OCI-LY3 (cell line): ENCODE measurements around the gene RAP1A.

Experiments used
- H2AFZ ChIP-seq: fragments of 200-600, 300-600 bp; shearing (Covaris generic); 2 replicates; pipeline ENCODE4 v1.6.0; 2014; ENCODE audit warnings: antibody characterized with exemption, low read depth, low read length
- H3K27ac ChIP-seq: fragments of 200-600, 300-600 bp; sonication (generic); 2 replicates; pipeline ENCODE4 v1.5.1; 2014; ENCODE audit warnings: mild to moderate bottlenecking, low read length, moderate library complexity, mixed read lengths
- H3K27me3 ChIP-seq: fragments of 200-600, 300-600 bp; sonication (generic); 2 replicates; pipeline ENCODE4 v1.6.1; 2014; ENCODE audit warnings: low read depth, low read length, mixed read lengths
- H3K36me3 ChIP-seq: fragments of 200-600, 300-600 bp; sonication (generic); replicated peaks from 2 replicates; pipeline ENCODE3; 2014; ENCODE audit warnings: low read depth, low read length, mixed read lengths
- H3K4me1 ChIP-seq: fragments of 300-600, 200-600 bp; sonication (generic); 2 replicates; pipeline ENCODE4 v1.6.1; 2014; ENCODE audit warnings: low read length, mixed read lengths
- H3K4me2 ChIP-seq: fragments of 200-600, 300-600 bp; sonication (generic); 2 replicates; pipeline ENCODE4 v1.6.1; 2014; ENCODE audit warnings: low read length, mixed read lengths
- H3K4me3 ChIP-seq: fragments of 300-600, 200-600 bp; sonication (generic); 2 replicates; pipeline ENCODE4 v1.5.1; 2014; ENCODE audit warnings: antibody characterized with exemption, mild to moderate bottlenecking, low read length, moderate library complexity
- H3K79me2 ChIP-seq: fragments of 300-600, 200-600 bp; shearing (Covaris generic); 2 replicates; pipeline ENCODE4 v1.6.1; 2014; ENCODE audit warnings: mild to moderate bottlenecking, low read length, mixed read lengths
- H3K9ac ChIP-seq: fragments of 300-600, 200-600 bp; shearing (Covaris generic); 2 replicates; pipeline ENCODE4 v1.6.0; 2014; ENCODE audit warnings: mild to moderate bottlenecking, low read length, moderate library complexity
- H3K9me3 ChIP-seq: fragments of 200-600, 300-600 bp; shearing (Covaris generic); 2 replicates; pipeline ENCODE4 v1.6.1; 2014; ENCODE audit warnings: low read length, mixed read lengths; ENCODE audit not compliant: insufficient read depth
- H4K20me1 ChIP-seq: fragments of 200-600, 300-600 bp; sonication (generic); 2 replicates; pipeline ENCODE4 v1.6.1; 2016; ENCODE audit warnings: low read length, mixed read lengths; ENCODE audit not compliant: insufficient read depth
- EZH2phosphoT487 ChIP-seq: fragments of 200-600 bp; shearing (Covaris generic); IDR thresholded peaks from 2 replicates; pipeline ENCODE4 v1.6.1; 2018; ENCODE audit warnings: antibody characterized with exemption, mixed run types, low read depth
- TF ChIP-seq, protein P1 (sequence below): fragments of 200-600, 300-600 bp; sonication (generic); IDR thresholded peaks from 2 replicates; pipeline ENCODE4 v1.5.1; 2014; ENCODE audit warnings: antibody characterized with exemption, low read length, low read depth

The RAP1A gene

DNA sequence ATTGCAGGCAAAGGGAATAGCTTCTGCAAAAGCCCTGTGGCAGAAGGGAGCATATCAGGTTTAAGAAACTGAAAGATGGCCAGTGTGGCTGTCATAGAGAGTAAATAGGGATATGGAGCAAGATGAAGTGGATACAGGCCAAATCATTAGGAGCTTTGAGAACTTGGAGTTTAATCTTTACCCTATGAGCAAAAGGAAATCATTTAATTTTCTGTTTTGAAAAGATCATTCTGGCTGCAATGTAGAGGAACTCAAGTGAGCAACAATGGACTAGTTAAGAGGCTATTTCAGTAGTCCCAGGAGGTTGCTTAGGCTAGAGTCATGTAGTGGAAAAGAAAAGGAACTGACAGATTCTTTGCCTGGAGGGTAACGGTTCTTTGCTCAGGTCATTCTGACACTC is 47.2 kb downstream of the RAP1A start:
- Histone ChIP-seq H3K27ac (no peak overlapping the region), H3K79me2 (peaks cover 100% of the 10 kb centered on the region), H2AFZ (no peak overlapping the region), H3K9ac (no peak overlapping the region), H3K9me3 (no peaks in the 10 kb centered on the region), H3K4me2 (no peak overlapping the region), H4K20me1 (peaks cover 96% of the 10 kb centered on the region), H3K4me1 (peaks cover 13% of the 10 kb centered on the region), H3K27me3 (no peaks in the 10 kb centered on the region), H3K4me3 (no peak overlapping the region), H3K36me3 (peaks cover 23% of the 10 kb centered on the region)
- TF ChIP-seq, protein P1, sequence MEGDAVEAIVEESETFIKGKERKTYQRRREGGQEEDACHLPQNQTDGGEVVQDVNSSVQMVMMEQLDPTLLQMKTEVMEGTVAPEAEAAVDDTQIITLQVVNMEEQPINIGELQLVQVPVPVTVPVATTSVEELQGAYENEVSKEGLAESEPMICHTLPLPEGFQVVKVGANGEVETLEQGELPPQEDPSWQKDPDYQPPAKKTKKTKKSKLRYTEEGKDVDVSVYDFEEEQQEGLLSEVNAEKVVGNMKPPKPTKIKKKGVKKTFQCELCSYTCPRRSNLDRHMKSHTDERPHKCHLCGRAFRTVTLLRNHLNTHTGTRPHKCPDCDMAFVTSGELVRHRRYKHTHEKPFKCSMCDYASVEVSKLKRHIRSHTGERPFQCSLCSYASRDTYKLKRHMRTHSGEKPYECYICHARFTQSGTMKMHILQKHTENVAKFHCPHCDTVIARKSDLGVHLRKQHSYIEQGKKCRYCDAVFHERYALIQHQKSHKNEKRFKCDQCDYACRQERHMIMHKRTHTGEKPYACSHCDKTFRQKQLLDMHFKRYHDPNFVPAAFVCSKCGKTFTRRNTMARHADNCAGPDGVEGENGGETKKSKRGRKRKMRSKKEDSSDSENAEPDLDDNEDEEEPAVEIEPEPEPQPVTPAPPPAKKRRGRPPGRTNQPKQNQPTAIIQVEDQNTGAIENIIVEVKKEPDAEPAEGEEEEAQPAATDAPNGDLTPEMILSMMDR, result no peak
- TF ChIP-seq EZH2phosphoT487, result no peak

DNA sequence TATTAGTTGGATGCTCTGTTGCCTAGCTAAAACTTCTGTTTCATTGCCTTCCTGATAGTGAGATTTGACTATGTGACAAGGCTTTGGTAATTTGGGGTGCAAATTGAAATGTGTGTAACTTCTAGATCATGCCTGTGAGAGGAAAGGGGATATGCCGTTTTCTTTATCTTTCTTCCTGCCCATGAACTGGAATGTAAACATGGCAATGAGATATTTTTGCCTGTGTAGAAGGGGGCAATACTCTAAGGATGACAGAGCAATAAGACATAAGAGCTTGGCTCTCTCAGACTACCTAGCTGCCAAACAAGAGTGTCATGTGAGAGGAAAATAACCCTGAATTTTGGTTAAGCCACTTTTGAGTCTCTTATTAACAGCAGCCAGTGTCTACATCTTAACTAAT is 49.7 kb downstream of the RAP1A start:
- H3K79me2 ChIP-seq, result peaks cover 100% of the 10 kb centered on the region

DNA sequence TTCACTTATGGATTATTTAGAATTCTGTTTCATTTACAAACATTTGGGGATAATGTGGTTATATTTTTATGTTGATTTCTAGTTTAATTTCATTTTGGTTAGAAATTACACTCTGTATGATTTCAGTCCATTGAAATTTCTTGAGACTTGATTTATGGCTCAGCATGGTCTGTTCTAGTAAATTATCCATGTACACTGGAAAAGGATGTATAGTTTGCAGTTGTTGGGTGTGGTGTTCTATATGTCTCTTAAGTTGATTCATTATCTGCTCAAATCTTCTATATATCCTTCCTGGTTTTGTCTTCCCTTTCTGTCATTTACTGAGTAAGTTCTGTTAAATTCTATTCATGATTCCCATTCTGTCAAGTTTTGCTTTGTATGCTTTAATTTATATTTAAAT is 52.3 kb downstream of the RAP1A start:
- no peak overlapping the region for H3K4me3 ChIP-seq
- no peaks in the 10 kb centered on the region for H3K27me3 ChIP-seq
- H3K27ac ChIP-seq, result no peak overlapping the region
- H2AFZ ChIP-seq, result no peak overlapping the region
- H3K4me1 ChIP-seq, result no peaks in the 10 kb centered on the region
- TF ChIP-seq, protein P1, result no peak
- TF ChIP-seq EZH2phosphoT487, result no peak
- no peak overlapping the region for H3K4me2 ChIP-seq
- no peaks in the 10 kb centered on the region for H3K9me3 ChIP-seq
- peaks cover 86% of the 10 kb centered on the region for H4K20me1 ChIP-seq
- H3K36me3 ChIP-seq, result peaks cover 53% of the 10 kb centered on the region
- H3K9ac ChIP-seq, result no peak overlapping the region
- H3K79me2 ChIP-seq, result peaks cover 100% of the 10 kb centered on the region

More for the DNA sequence above, 49.7 kb downstream of the RAP1A start:
- TF ChIP-seq EZH2phosphoT487, result no peak
- TF ChIP-seq, protein P1, result no peak
- H3K36me3 ChIP-seq, result peaks cover 34% of the 10 kb centered on the region
- no peak overlapping the region for H3K4me3 ChIP-seq
- no peak overlapping the region for H2AFZ ChIP-seq
- no peak overlapping the region for H3K9ac ChIP-seq
- H3K4me1 ChIP-seq, result peaks cover 13% of the 10 kb centered on the region
- no peak overlapping the region for H3K27ac ChIP-seq
- no peaks in the 10 kb centered on the region for H3K27me3 ChIP-seq
- H3K4me2 ChIP-seq, result no peak overlapping the region
- H3K9me3 ChIP-seq, result no peaks in the 10 kb centered on the region
- peaks cover 95% of the 10 kb centered on the region for H4K20me1 ChIP-seq

DNA sequence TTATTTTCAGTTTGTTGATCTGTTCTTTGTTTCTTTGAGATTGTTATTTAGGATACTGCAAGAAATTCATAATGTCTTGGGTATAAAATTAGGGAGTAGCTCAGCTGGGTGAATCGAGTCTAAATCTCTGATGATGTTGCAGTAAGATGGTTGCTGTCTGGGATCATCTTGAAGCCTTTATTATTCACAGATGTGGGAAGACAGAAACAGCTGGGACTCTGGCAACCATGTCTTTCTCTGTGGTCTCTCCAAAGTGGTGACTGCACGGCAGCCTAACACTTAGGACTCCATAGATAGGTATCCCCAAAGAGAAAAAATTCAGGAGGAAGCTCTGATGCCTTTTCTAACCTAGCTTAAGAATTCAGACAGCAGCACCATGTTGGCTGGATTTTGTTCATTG is 52.7 kb downstream of the RAP1A start:
- Histone ChIP-seq H3K27me3 (no peaks in the 10 kb centered on the region), H3K4me1 (no peaks in the 10 kb centered on the region), H3K4me3 (no peak overlapping the region), H4K20me1 (peaks cover 87% of the 10 kb centered on the region), H3K9ac (no peak overlapping the region), H3K9me3 (no peaks in the 10 kb centered on the region), H3K36me3 (peaks cover 57% of the 10 kb centered on the region), H2AFZ (no peak overlapping the region), H3K27ac (no peak overlapping the region), H3K79me2 (peaks cover 100% of the 10 kb centered on the region), H3K4me2 (no peak overlapping the region)
- TF ChIP-seq EZH2phosphoT487, result no peak
- TF ChIP-seq, protein P1, result no peak
